GM12892 (cell line): ENCODE results near the gene RANBP9.

ENCODE experiments used
- POLR2A ChIP-seq: IDR thresholded peaks from 2 replicates; pipeline ENCODE4 v1.6.1; 2011; ENCODE audit warnings: low read depth, low read length, control low read depth
- POLR2AphosphoS5 ChIP-seq: IDR thresholded peaks from 2 replicates; pipeline ENCODE4 v1.6.1; 2011; ENCODE audit warnings: low read depth, low read length, control low read depth
- TAF1 ChIP-seq: IDR thresholded peaks from 2 replicates; pipeline ENCODE4 v1.6.1; 2011; ENCODE audit warnings: low read depth, mild to moderate bottlenecking, control low read depth, low read length, borderline replicate concordance

DNA sequence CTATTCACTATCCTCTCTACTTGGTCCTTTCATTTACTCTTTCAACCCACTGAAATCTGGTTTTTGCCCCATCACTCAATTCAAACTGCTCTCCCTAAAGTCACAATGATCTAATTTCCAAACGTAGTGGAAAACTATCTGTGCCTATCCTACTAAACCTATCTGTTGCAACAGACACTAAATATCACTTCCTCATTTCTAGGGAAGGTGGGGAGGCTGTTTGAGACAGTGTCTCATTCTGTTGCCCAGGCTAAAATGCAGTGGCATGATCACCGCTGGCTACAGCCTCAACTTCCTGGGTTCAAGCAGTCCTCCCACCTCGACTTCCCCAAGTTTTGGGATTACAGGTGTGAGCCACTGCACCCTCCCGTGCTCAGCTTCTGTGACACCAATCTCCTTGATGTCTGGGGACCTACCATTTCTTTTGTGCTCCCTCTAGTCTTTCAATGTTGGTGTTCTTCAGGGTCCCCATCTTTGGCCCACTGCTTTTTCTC lies 8.8 kb downstream of the RANBP9 start:
- TF ChIP-seq POLR2A (no peak), POLR2AphosphoS5 (no peak), TAF1 (no peak)
